ENCODE data around the gene OR10A4.
"Not testable (repeated sequence)": the region's sequence is repeated elsewhere in the genome, so short reads cannot be mapped to it uniquely, and the experiment has no call there.

Gene OR10A4

GRCh38 chr11:6850526-6850925 is 25.9 kb upstream of the OR10A4 start:
- Histone ChIP-seq H3K27ac (ENCODE audit: low read length) (no peak overlapping the region), H3K9me3 (ENCODE audit: insufficient read depth, low read length) (peaks cover 2% of the 10 kb centered on the region; the same call in 1 of the 2 replicates), H3K9ac (ENCODE audit: low read length) (no peak overlapping the region), H3K36me3 (replicated peaks; ENCODE audit: low read depth, low read length) (no peaks in the 10 kb centered on the region), H3K4me2 (ENCODE audit: low read length) (no peak overlapping the region), H3K4me3 (ENCODE audit: low read length) (no peak overlapping the region), H3K4me1 (ENCODE audit: low read length) (no peaks in the 10 kb centered on the region; the same call in 1 of the 2 replicates), H4K20me1 (ENCODE audit: insufficient read depth, low read length) (no peaks in the 10 kb centered on the region), H2AFZ (ENCODE audit: low read depth, low read length) (no peak overlapping the region), H3K27me3 (ENCODE audit: low read depth, low read length) (no peaks in the 10 kb centered on the region), H3K79me2 (ENCODE audit: low read length) (no peaks in the 10 kb centered on the region)
- TF ChIP-seq CTCF (IDR thresholded peaks at IDR 0.05; ENCODE audit: low read depth, low read length) = no peak
- TF ChIP-seq EZH2phosphoT487 (IDR thresholded peaks at IDR 0.05; ENCODE audit: low read depth) = no peak

- H3K27ac ChIP-seq (ENCODE audit: low read length); H3K4me2 ChIP-seq (ENCODE audit: low read length): not testable (repeated sequence)
Observed at GRCh38 chr11:6854801-6855200, 21.6 kb upstream of the OR10A4 start.

GRCh38 chr11:6855971-6856541 is 20.4 kb upstream of the OR10A4 start:
- TF ChIP-seq CTCF (IDR thresholded peaks at IDR 0.05; ENCODE audit: low read depth, low read length) = no peak
- TF ChIP-seq EZH2phosphoT487 (IDR thresholded peaks at IDR 0.05; ENCODE audit: low read depth) = no peak
- no peaks in the 10 kb centered on the region for H4K20me1 ChIP-seq (ENCODE audit: insufficient read depth, low read length)
- no peaks in the 10 kb centered on the region for H3K27me3 ChIP-seq (ENCODE audit: low read depth, low read length)
- H3K4me1 ChIP-seq (ENCODE audit: low read length) = peaks cover 19% of the 10 kb centered on the region
- no peak overlapping the region for H2AFZ ChIP-seq (ENCODE audit: low read depth, low read length)
- H3K4me3 ChIP-seq (ENCODE audit: low read length) = no peak overlapping the region
- no peak overlapping the region for H3K9ac ChIP-seq (ENCODE audit: low read length)
- H3K27ac ChIP-seq (ENCODE audit: low read length) = no peak overlapping the region
- no peaks in the 10 kb centered on the region for H3K79me2 ChIP-seq (ENCODE audit: low read length)
- H3K4me2 ChIP-seq (ENCODE audit: low read length) = peak overlapping the region; percentile 74; the same call in 1 of the 2 replicates
- H3K36me3 ChIP-seq (replicated peaks; ENCODE audit: low read depth, low read length) = no peaks in the 10 kb centered on the region
- H3K9me3 ChIP-seq (ENCODE audit: insufficient read depth, low read length) = peaks cover 2% of the 10 kb centered on the region; the same call in 1 of the 2 replicates

More at GRCh38 chr11:6854801-6855200, 21.6 kb upstream of the OR10A4 start:
- not testable (repeated sequence) for H3K79me2 ChIP-seq (ENCODE audit: low read length); H3K27me3 ChIP-seq (ENCODE audit: low read depth, low read length); H4K20me1 ChIP-seq (ENCODE audit: insufficient read depth, low read length); H3K36me3 ChIP-seq (replicated peaks; ENCODE audit: low read depth, low read length); H3K9ac ChIP-seq (ENCODE audit: low read length); H2AFZ ChIP-seq (ENCODE audit: low read depth, low read length); H3K9me3 ChIP-seq (ENCODE audit: insufficient read depth, low read length); H3K4me3 ChIP-seq (ENCODE audit: low read length)
- peaks cover 19% of the 10 kb centered on the region for H3K4me1 ChIP-seq (ENCODE audit: low read length)

- Histone ChIP-seq H4K20me1 (ENCODE audit: insufficient read depth, low read length) (no peaks in the 10 kb centered on the region), H2AFZ (ENCODE audit: low read depth, low read length) (no peak overlapping the region), H3K4me2 (ENCODE audit: low read length) (peak overlapping the region; percentile 74), H3K36me3 (replicated peaks; ENCODE audit: low read depth, low read length) (no peaks in the 10 kb centered on the region), H3K9ac (ENCODE audit: low read length) (no peak overlapping the region), H3K4me3 (ENCODE audit: low read length) (peak overlapping the region; percentile 42), H3K27me3 (ENCODE audit: low read depth, low read length) (no peaks in the 10 kb centered on the region), H3K4me1 (ENCODE audit: low read length) (peaks cover 19% of the 10 kb centered on the region), H3K9me3 (ENCODE audit: insufficient read depth, low read length) (peaks cover 2% of the 10 kb centered on the region; the same call in 1 of the 2 replicates), H3K79me2 (ENCODE audit: low read length) (no peaks in the 10 kb centered on the region), H3K27ac (ENCODE audit: low read length) (peak overlapping the region; percentile 58)
- no peak for TF ChIP-seq EZH2phosphoT487 (IDR thresholded peaks at IDR 0.05; ENCODE audit: low read depth)
- TF ChIP-seq CTCF (IDR thresholded peaks at IDR 0.05; ENCODE audit: low read depth, low read length) = no peak
Observed at GRCh38 chr11:6856871-6857270, 19.6 kb upstream of the OR10A4 start.
